GM18517 (cell line): Measurements from ENCODE around the gene NADK.
"Not testable (repeated sequence)": the region's sequence is repeated elsewhere in the genome, so short reads cannot be mapped to it uniquely, and the experiment has no call there.

Source experiments
- ATAC-seq: cut with Tn5 transposase; IDR thresholded peaks from one replicate; pipeline ENCODE4 v1.9.1; 2021; ENCODE audit warnings: mild to moderate bottlenecking, moderate library complexity; ENCODE audit not compliant: unreplicated experiment

NADK gene

DNA sequence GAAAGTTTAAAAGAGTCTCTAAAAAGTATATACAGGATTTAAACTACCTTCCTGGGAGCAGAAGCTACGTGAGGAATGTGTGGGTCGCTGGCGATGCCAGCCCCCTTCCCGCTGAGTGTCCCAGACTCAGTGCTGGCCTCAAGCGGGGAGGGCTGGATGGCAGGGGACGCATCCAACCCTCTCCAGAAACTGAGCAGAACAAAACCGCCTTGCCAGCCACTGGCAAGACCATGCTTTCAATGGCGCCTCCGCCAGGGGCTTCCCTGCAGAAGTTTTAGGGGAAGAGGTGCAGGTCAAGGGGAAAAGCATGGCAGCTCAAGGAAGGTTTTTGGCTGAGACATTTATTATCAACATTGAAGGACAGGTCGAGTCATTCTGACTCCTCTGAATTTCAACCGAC lies 26.1 kb downstream of the NADK start:
- ATAC-seq, result no peak

DNA sequence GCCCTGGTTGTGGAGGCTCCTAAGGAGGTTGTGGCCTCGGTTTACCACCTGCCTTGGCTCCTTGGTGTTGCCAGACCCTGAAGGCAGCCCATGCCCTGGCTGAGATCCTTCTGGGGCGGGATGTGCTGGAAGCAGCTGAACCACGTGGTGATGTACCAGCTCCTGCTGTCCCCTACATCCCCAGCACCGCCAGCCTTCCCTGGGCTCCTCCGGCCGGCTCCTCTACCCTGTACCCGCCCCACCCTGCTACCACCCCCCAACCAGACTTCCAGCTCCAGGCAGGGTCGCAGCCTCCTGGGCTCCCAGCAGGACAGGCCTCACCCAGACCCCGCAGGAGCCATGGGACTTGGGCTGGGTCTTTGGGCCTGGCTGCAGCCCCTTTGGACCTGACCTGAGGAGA lies 28.3 kb downstream of the NADK start:
- ATAC-seq, result not testable (repeated sequence)

DNA sequence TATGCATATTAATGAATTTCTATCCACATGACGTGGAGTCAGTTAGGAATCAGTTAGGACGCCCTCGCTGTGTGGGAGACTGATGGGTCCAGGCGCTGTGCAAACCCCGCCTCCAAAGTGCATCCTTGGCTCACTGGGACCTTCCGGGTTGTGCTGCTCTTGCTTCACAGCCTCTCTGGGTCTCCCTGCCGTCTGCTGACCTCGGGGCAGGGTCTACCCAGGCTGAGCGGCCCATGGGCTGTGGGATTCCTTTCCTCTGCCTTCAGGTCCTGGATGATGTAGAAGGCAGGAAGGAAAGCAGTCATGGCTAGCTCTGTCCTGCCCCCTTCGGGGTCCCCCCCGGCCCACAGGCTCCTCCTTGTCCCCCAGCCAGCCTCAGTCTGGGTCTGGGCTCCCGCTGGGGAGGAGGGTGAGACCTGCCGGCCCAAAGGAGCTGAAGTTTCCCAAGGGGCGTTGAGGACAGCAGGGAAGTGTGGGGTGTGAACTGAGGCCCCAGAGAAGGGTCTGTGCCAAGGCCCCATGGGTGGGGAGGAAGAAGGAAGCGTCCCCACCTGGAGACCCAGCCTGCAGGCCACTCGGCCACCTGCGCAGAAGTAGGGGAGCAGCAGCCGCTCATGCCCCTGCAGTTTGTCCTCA lies 29.5 kb downstream of the NADK start:
- ATAC-seq, result no peak

DNA sequence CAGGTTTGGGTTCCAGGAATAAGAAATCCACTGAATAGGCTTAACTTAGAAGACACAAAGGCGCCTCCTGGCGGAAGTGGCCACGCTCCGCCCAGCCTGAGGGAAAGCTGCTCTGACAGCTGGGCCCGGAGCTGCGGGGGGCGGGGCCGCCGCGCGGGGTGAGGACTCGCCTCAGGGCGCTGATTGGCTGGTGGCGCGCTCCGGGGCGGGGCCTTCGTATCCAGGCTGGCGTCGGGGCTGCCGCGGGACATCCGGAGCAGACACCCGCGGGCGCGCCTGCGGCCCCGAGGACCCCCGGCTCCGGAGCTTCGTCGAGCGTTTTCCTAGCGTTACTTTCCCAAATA lies 31.7 kb downstream of the NADK start:
- peak; percentile 67 for ATAC-seq

DNA sequence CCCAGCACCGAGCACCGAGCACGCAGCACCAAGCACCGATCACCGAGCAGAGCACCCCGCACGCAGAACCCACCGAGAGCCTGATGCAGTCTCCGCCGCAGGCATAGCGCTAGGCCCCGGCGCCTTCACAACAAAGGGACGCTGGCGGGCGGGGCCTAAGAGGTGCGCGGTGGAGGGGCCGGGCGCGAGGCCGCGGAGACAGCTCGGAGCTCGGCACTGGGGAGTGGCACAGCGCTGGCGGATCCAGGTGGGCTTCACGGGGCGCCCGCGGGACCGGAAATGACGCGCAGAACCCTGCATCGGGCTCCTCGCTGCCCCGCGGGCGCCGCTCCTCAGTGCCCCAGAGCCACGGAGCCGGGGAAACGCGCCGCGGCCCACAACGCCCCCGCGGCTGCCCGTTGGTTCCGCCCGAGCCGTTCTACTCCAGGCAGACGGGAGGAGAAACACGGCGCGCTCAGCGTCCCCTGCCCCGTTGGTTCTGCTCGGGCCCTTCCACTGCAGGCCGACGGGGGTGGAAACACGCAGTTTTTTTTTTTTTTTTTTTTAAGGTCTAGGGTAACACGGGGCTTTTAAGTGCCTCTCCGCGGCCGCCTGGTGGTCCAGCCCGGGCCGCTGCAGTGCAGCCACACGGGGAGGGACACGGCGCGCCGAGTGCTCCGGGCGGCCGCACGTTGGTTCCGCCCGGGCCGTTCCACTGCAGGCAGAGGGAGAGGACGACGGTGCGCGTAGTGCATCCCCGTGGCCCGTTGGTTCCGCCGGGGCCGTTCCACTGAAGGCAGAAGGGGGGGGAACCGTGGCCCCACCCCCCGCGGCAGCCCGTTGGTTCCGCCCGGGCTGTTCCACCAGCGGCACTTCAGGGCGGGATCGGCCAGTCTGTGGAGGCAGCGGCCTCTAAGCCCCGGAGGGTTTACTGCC lies 32.4 kb downstream of the NADK start:
- ATAC-seq, result peak; percentile 62

DNA sequence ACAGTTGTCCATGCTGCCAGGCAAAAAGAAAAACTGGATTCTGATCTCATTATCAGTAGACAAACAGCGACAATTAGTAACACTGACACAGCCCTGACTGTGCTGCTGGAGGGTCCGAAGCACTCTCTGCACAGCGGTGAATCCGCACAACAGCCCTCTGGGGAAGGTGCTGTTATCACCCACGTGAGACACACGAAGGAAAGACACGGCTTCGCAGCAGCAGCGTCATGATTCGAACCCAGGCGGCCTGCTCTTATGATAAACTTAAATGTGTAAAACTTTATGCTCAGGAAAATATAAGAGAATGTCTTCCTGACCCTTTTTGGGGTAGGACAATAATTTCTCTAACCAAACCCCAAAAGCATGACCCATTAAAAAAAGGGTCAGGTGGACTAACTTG lies 35.7 kb downstream of the NADK start:
- ATAC-seq, result not testable (repeated sequence)

DNA sequence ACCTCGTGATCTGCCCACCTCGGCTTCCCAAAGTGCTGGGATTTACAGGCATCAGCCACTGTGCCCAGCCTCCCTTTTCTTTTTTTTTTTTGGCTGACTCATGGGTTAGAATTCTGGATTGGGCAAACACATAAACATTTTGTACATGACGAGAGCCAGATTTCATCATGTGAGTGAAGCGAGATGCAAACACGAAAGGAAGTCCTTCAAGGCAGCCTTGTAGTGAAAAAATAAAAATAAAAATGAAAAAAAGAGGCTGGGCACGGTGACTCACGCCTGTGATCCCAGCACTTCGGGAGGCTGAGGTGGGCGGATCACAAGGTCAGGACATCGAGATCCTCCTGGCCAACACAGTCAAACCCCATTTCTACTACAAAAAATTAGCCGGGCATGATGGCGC lies 37.3 kb downstream of the NADK start:
- ATAC-seq, result not testable (repeated sequence)

DNA sequence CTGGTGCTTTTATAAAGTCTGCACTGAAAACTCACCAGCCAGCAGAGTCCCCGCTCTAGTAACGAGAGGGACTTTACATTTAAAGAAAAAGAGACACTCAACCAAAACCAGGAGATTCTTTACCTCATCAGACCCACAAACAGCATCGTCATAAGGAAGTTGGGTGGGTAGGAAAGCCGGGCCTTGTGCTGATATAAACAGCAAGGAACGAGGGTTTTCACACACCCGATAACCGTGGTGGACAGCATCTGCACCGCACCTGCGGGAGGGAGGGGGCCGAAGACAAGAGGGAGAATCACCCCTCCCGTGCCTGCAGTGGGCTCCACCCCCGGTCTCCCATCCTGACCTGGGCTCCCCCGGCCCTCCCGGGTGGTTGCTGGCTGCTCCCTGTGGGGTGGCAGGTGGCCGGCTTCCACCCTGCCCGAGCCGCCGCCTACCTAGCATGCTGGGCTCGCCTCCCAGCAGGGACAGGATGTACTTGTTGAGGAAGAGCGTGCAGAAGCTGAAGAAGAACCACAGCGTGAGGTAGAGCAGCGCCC lies 39.4 kb downstream of the NADK start:
- ATAC-seq, result not testable (repeated sequence)

DNA sequence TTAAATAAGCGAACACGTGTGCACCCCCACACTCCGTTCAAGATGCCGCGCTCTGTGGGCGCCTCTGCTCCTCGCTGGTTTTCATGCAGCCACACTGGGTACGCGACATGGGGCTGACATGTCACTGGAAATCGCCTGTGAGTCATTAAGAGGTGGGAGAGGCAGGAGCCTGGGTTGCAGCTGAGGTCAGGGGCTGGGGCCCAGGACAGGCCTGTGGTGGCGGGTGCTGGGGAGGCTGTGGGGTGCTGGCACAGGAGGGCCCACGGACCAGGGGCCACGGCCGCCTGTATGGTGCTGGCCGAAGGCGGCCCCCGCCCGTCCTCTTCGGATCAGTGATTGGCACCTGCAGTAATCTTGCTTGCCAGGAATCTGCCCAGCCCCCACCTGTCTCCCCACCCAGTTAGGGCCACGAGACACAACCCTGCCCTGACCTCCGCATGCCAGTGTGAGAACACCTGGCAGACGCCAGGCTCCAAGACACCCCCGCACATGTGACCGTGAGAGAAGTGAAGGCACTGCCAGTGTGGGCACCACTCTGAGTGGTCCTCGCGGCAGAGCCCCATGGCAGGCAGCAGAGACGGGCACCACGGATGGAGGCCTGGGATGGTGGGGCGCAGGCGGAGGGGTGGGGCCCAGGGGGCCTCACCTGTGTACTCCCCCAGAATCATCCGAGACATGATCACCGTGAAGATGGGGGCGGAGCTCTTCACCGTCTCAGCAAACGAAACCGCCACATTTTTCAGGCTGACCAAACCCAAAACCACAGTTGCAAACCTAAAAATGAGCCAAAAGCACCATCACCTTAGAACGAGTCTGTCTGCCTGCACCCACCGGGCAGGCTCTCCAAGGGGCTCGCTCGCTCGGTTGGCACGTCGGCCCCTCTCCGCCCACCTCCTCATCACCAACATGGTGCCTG lies 40.3 kb downstream of the NADK start:
- ATAC-seq, result not testable (repeated sequence)

DNA sequence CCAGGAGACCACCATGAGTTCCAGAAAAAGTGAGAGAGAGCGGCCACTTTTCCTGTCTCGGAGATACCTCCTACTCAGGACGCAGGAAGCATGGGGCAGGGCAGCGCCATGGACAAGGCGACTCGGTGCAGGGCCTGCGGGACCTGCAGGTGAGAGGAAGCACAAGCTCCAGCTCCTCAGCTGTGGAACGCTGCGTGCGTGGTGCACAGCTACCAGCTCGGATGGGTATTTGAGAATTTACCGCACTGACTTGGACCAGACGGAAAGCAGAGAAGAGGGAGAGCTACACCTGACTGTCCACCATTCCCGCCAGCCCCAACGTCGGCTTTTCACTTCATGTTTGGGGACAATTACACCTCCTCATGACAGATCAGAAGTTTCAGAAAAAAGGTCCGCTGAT lies 45.9 kb downstream of the NADK start:
- ATAC-seq, result no peak

DNA sequence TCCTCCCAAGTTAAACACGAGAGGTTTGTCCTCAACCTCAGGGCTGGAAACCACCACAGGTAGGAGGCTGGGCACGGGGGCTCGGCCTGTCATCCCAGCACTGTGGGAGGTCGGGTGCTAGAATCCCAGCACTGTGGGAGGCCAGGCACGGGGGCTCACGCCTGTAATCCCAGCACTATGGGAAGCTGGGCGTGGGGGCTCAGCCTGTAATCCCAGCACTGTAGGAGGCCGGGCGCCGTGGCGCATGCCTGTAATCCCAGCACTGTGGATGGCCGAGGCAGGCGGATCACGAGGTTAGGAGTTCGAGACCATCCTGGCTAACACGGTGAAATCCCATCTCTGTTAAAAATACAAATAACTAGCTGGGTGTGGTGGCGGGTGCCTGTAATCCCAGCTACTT lies 47.4 kb downstream of the NADK start:
- no peak for ATAC-seq

DNA sequence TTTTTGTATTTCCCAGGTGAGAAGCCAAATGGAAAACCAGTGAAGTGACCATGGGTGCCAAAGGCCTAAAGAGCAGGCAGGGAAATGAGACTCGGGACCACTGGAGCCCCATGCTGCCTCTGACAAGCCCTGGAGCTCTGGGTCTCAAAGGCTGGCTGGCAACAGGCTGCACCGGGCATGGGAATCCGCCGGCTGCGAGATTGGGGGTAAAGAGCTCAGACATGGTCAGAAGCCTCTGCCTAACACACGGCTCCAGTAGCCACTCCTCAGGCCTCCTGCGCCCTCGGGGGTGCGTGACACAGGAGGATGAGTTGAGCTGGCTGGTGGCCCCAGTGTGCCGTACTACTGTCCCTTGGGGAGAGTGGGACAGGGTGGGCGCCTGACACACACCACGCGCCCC lies 48.0 kb downstream of the NADK start:
- not testable (repeated sequence) for ATAC-seq

DNA sequence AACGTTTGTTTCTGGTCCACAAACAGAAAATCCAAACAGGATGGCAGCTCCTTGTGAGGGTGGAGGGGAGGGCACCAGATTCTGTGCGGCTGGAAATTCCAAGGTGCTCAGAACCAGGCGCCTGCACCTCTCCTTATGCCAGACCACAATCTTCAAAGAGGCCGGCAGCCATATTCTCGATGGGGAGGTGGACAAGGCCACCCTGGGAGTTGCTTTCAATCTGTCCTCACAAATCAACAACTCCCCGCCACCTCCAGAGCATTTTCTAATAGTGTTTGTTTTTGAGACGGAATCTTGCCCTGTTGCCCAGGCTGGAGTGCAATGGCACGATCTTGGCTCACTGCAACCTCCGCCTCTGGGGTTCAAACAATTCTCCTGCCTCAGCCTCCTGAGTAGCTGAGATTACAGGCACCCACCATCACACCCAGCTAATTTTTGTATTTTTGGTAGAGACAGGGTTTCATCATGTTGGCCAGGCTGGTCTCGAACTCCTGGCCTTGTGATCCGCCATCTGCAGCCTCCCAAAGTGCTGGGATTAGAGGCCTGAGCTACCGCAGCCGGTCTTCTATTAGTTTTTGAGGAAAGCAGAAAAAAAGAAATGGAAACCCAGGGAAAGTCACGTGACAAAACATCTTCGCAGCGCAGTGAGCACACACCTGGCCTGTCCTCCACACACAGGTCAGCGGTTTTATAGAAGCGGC lies 49.0 kb downstream of the NADK start:
- ATAC-seq, result not testable (repeated sequence)

DNA sequence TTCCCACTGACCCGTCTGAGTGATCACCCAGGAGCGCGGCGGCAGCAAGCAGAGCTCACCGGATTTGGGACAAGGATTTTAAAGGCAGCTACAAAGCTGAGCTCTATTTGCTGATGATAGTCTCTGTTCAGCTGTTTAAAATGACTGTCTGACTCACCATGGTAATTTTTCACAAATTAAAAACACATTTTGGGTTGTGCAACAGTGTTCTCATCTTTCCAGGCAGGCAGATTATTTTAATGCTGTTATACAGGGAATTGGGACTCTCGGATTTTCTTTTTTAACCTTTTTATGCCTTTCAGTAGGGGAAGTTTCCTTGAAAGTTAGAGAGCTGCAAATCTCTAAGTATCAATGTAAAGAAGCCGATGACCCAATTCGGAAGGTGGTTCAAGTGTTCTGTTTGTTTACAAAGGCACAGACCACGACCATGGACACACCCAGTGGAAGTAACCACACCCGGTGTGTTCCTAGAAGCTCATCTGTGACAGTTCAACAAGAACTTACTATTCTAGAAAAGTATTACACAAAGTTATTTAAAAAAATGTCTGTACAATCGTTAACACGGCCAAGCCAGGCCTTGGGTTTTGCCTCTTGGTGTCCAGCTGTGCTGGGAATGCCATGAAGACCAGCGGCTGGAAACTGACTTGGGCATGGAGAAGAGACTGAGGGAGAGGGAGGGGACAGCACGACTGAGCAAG lies 49.8 kb downstream of the NADK start:
- ATAC-seq, result not testable (repeated sequence)

DNA sequence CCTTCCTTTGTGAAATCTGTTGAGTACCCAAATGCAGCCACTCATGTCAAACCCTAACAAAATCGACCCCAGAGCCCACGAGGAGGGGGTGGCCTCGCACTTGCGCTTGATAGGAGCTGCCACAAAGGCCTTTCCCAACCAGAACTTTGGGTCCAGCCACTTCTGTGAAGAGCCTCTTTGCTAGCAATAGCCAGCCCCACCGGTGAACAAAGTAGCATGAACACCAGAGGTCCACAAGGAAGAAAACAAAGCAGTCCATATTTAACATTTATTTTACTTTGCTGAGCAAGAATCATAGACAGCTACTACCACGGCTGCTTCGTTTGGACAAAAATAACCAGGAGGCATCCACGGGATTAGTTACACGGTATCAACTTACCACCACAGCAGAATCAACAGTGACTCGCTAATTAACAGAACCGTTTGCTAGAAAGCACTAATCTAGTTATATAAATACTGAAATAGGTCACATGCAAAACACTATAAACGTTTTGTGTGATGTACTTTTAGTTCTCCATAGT lies 51.1 kb downstream of the NADK start:
- not testable (repeated sequence) for ATAC-seq

DNA sequence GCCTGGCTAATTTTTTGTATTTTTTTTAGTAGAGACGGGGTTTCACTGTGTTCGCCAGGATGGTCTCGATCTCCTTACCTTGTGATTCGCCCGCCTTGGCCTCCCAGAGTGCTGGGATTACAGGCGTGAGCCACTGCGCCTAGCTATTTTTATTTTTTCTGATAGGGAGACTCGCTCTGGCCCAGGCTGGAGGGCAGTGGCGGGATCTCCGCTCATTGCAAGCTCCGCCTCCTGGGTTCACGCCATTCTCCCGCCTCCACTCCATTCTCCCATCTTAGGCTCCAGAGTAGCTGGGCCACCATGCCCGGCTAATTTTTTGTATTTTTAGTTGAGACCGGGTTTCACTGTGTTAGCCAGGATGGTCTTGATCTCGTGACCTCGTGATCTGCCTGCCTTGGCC lies 52.2 kb downstream of the NADK start:
- not testable (repeated sequence) for ATAC-seq

DNA sequence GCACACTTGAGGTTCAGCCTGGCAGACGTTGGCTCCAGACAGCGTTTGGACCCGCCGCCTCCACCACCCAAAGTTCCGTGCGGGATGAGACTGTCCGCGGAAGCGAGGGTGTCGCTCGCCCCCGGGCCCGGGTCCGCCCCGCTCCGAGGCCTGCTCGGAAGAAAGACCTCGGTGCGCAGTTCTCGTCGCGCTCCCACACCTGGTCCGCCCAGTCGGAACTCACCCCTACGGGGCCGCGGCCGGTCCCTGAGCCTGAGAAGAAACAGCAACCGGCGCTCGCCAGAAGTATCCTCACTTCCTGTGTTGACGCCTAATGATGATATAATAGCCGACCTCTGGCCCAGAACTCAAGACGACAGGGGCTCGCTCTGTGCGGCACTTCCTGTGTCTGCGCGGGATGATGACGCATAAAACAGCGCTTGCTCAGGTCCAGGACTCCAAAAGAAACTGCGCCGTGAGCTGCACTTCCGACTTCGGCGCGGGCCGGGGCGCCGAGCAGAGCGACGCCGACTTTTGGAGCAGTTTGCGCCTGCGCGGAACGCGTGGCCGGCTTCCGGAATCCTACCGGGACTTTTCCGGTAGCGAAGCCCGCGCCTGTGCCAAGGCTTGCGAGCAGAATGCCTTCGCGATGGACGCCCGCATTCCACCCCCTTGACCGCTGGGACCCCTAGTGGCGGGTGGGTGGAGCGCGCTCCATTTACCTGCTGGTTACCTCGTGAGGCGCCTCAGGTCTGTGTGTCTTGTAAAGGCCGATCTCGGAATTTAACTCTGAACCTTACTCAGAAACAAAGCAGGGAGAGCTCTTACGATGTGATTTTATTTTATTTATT lies 54.0 kb downstream of the NADK start, which contains the start of gene CDK11A:
CDK11A (minus strand) TSS at position 323 of the 830 bp plus-strand sequence. CDS start 1,539 bp downstream, outside the sequence.
- ATAC-seq, result peak; percentile 81

DNA sequence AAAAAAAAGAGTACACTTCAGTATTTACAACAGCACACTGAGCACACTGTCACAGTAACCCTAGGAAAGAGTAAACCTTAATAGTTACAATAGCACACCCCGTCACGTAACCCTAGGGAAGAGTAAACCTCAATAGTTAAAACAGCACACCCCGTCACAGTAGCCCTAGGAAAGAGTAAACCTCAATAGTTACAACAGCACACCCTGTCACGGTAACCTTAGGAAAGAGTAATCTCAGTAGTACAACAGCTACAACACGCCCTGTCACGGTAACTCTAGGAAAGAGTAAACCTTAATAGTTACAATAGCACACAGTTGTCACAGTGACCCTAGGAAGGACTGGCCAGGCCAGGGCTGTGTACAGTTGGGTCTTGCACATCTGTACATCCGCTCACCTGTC lies 57.1 kb downstream of the NADK start:
- ATAC-seq, result no peak
